Thyroid gland (tissue), 4 donors: ENCODE data around the gene EVA1C. TPM values are rescaled to one million over a fixed set of nuclear protein-coding genes. Genes with fewer than 3 reads are reported as not detected.
"Not testable (repeated sequence)": the region's sequence is repeated elsewhere in the genome, so short reads cannot be mapped to it uniquely, and the experiment has no call there.

Experiments used
- DNase-seq, 2 donors: peaks; one replicate each; pipeline ENCODE4 v3.0.0-alpha.2; 2019
- H3K27ac ChIP-seq, 3 donors: fragments of 200-600 bp; sonication (generic); 1 replicate in 2 of 3; 2 replicates in 1 of 3; pipeline ENCODE4 v1.5.1; 2016 to 2019; ENCODE audit warnings: mild to moderate bottlenecking in 1 of 3, moderate library complexity in 1 of 3
- H3K27me3 ChIP-seq: fragments of 200-600 bp; sonication (generic); one replicate; pipeline ENCODE4 v1.5.1; 2019
- H3K36me3 ChIP-seq, 2 donors: fragments of 200-600 bp; sonication (generic); one replicate each; pipeline ENCODE4 v1.5.1; 2016 to 2019
- H3K4me1 ChIP-seq, 2 donors: fragments of 200-600 bp; sonication (generic); one replicate each; pipeline ENCODE4 v1.5.1; 2017 to 2019
- H3K4me3 ChIP-seq, 3 donors: fragments of 200-600 bp; sonication (generic); replicated peaks in 1 of 3; 1 replicate in 2 of 3; 2 replicates in 1 of 3; pipeline ENCODE4 v1.5.1; 2016; ENCODE audit warnings: mild to moderate bottlenecking in 1 of 3
- H3K9me3 ChIP-seq: fragments of 200-600 bp; sonication (generic); one replicate; pipeline ENCODE4 v1.5.1; 2017
- POLR2A ChIP-seq, 2 donors: fragments of 450-650 bp; IDR thresholded peaks; one replicate each; pipeline ENCODE4 v1.6.1; 2017; ENCODE audit warnings: antibody characterized with exemption in 2 of 2, mild to moderate bottlenecking in 2 of 2, moderate library complexity in 1 of 2
- whole genome bisulfite sequencing, 2 donors: methylation state at CpG; one replicate each; pipeline ENCODE4 v1.1.5; 2017; 5-methylcytosine and 5-hydroxymethylcytosine counted together
- intact Hi-C: fragments of 100-400 bp; cut with DNase I; formaldehyde crosslinking; loops from one replicate; pipeline ENCODE4 v1.15.1; 2023
- total RNA-seq, 4 donors: library from RNA; depleted of rRNA; stranded (reverse); fragments of >200 nt; gene quantifications; one replicate each; pipeline ENCODE4 v1.2.3, GENCODE V29; 2016
- TF ChIP-seq, protein P1 (sequence below), 6 experiments: fragments of 200-600 bp in 3 of 6; fragments of 450-650 bp in 3 of 6; sonication (generic) in 3 of 6; IDR thresholded peaks; one replicate each; pipeline ENCODE4 v1.5.1; 2016 to 2019; ENCODE audit warnings: antibody characterized with exemption in 6 of 6, mild to moderate bottlenecking in 2 of 6, inconsistent platforms in 1 of 6, moderate library complexity in 1 of 6

Gene EVA1C
- total RNA-seq, 4 donors from 2014 or later, result 25.4 to 44.6 (median 35.2) TPM

DNA sequence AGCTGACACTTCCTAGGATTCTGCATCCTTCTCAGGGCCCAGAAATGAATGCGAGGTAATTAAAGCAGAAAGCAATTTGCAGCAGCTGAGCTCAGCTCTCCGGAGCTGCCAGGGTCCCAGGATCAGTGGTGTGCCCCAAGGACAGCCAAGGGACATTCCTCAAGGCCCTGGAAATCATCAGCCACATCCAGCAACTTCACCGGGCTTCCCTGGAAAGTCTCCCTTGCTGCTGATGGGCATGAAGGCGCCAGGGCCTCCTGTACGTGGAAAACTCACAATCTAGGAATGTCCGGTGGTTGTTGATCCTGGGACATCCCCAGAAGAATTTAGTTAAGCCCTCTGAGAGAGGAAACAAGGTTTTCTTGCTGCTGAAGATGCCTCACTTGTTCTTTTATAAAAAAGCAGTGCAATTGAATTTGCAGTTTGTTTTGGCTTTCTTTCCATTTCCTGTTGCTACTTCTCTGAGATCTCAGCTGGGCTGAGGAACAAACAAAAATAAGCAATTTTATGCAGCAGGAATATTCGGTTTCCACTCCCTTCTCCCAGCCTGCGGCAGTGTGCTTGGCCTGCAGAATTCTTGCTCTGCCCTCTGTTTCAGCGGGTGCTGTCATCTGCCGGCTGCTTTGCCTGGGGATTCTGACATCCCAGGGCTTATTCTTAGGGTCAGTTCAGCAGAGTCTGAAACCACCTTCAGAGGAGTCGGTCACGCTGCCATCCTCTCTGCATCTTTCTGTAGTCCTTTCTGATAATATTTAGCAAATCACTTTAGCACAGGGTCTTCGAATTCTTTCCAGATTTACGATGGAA is 86.9 kb downstream of the EVA1C start:
- WGBS, 2 donors, result 63 to 75% methylated on average over 13 to 14 of the region's 14 CpGs
- H3K4me1 ChIP-seq, result peaks cover 0 to 11% of the 10 kb centered on the region in 2 donors
- TF ChIP-seq POLR2A (IDR thresholded peaks at IDR 0.05), result no peak
- TF ChIP-seq, protein P1, sequence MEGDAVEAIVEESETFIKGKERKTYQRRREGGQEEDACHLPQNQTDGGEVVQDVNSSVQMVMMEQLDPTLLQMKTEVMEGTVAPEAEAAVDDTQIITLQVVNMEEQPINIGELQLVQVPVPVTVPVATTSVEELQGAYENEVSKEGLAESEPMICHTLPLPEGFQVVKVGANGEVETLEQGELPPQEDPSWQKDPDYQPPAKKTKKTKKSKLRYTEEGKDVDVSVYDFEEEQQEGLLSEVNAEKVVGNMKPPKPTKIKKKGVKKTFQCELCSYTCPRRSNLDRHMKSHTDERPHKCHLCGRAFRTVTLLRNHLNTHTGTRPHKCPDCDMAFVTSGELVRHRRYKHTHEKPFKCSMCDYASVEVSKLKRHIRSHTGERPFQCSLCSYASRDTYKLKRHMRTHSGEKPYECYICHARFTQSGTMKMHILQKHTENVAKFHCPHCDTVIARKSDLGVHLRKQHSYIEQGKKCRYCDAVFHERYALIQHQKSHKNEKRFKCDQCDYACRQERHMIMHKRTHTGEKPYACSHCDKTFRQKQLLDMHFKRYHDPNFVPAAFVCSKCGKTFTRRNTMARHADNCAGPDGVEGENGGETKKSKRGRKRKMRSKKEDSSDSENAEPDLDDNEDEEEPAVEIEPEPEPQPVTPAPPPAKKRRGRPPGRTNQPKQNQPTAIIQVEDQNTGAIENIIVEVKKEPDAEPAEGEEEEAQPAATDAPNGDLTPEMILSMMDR (IDR thresholded peaks at IDR 0.05), result no peak
- peak overlapping the region in 1 of 3 donors; percentile 1 for H3K27ac ChIP-seq
- no peak for DNase-seq
- no peak overlapping the region for H3K4me3 ChIP-seq
- intact Hi-C loops, result no loop called here
- peaks cover 12 to 17% of the 10 kb centered on the region in 2 donors for H3K36me3 ChIP-seq
- H3K27me3 ChIP-seq, result no peaks in the 10 kb centered on the region
- no peaks in the 10 kb centered on the region for H3K9me3 ChIP-seq

DNA sequence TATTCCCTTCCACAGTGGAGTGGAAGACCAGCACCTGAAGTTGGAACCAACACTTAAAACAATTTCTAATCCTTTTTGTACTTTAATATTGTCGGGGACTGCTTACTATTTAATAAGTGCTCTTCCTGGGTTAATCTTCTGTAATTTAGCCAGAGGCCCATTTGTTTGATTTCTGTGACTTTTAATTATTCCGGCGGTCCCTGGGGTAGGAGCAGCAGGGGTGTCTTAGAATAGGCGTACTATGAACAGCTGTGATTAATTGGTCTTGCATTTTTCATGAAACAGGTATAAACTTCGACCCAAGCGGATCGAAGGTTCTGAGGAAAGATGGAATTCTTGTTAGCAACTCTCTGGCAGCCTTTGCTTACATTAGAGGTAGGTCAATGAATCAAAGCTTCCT is 91.1 kb downstream of the EVA1C start:
- intact Hi-C loops, H3K27me3 ChIP-seq, H3K27ac ChIP-seq, H3K9me3 ChIP-seq, H3K4me3 ChIP-seq, DNase-seq: not testable (repeated sequence)
- peaks cover 19 to 35% of the 10 kb centered on the region in 2 donors for H3K36me3 ChIP-seq
- peaks cover 0 to 11% of the 10 kb centered on the region in 2 donors for H3K4me1 ChIP-seq
- 95% methylated on average over 7 of the region's 7 CpGs for WGBS, 2 donors

DNA sequence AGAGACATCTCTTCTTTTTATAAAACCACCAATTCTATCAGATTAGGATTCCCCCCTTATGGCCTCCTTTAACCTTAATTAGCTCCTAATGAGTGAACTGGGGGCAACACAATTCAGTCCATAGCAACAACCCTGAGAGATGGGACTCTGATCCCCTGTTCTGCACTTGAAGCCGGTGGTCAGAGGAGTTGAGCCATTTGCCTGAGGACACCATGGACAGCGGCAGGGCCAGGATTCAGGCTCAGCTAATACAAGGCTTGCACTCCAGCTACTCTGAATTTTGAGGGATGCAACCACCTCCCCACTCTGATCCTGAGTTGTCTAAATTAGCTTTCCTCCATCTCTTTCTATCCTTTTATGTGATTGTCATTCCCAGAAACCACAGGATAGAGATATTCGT is 93.3 kb downstream of the EVA1C start:
- H3K9me3 ChIP-seq, H3K27ac ChIP-seq, H3K27me3 ChIP-seq, H3K4me3 ChIP-seq, DNase-seq, intact Hi-C loops, H3K4me1 ChIP-seq: not testable (repeated sequence)
- 95 to 98% methylated on average over 3 of the region's 3 CpGs for WGBS, 2 donors
- peaks cover 19 to 35% of the 10 kb centered on the region in 2 donors for H3K36me3 ChIP-seq

DNA sequence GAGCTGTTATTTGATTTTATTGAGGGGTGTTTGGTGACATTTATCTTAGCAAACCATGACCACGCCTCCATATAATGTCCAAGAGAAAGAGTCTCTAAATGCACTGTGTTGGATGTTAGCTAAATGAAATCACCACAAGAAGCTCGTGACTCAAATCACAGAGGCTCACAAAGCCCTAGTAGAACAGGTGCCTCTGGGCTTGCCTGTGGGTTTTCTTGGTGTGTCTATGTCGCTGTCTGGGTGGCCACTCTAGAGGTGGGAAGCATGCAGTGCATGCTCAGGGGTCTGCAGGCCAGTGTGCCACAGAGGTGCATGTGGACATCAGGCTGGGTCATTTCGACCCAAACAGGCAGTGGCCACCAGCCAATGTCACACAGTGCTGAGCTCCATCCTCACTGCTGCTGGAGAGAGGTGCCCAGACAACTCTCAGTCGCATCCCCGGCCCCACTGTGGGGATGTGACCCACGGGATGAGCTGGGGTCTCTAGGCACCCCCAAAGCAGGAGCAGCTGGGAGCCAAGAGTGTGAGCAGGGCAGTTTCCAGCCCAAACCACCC is 94.0 kb downstream of the EVA1C start:
- H3K4me1 ChIP-seq, H3K27me3 ChIP-seq, H3K9me3 ChIP-seq, DNase-seq, H3K27ac ChIP-seq, H3K4me3 ChIP-seq, intact Hi-C loops: not testable (repeated sequence)
- peaks cover 19 to 35% of the 10 kb centered on the region in 2 donors for H3K36me3 ChIP-seq
- whole genome bisulfite sequencing, 2 donors, result 85 to 93% methylated on average over 6 to 7 of the region's 7 CpGs

DNA sequence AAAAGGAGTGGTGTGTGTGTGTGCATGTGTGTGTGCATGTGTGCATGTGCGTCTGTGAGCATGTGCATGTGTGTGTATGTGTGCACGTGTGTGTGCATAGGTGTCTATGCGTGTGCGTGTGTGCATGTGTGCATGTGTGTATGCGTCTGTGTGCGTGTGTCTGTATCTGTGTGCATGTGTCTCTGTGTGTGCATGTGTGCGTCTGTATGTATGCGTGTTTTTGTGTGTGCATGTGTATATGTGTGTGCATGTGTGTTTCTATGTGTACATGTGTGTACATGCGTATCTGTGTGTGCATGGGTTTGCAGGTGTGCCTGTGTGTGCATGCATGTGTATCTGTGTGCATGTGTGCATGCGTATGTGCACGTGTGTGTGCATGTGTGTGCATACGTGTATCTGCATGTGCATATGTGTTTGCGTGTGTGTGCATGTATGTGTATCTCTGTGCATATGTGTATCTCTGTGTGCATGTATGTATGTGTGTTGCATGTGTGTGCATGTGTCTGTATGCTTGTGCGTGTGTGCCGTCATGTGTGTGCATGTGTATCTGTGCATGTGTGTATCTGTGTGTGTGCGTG is 94.9 kb downstream of the EVA1C start:
- intact Hi-C loops, result no loop called here
- 90 to 96% methylated on average over 16 of the region's 16 CpGs for WGBS, 2 donors
- no peak overlapping the region for H3K4me3 ChIP-seq
- peaks cover 19 to 35% of the 10 kb centered on the region in 2 donors for H3K36me3 ChIP-seq
- no peak overlapping the region for H3K27ac ChIP-seq
- TF ChIP-seq, protein P1 (IDR thresholded peaks at IDR 0.05), result no peak
- no peak for TF ChIP-seq POLR2A (IDR thresholded peaks at IDR 0.05)
- H3K27me3 ChIP-seq, result no peaks in the 10 kb centered on the region
- H3K4me1 ChIP-seq, result no peaks in the 10 kb centered on the region
- DNase-seq, result no peak
- no peaks in the 10 kb centered on the region for H3K9me3 ChIP-seq

DNA sequence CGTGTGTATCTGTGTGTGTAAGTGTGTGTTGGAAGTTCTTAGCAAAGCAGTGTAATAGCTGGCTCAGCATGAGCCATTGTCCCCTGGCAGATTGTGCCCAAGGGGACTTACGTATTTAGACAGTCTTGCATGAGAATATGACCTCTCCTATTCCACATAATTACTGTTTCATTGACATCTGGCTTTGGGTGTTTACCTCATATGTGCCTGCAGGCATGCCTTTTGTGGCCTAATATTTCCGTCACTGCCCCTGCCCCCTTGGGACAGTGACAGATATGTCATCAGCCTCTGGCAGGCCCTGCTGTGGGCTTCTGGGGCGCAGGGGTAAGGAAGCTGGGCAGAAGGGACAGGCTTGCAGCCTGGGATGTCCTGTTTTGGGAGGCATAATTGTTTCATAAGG is 95.5 kb downstream of the EVA1C start:
- H3K27ac ChIP-seq, intact Hi-C loops, H3K4me1 ChIP-seq, H3K27me3 ChIP-seq, DNase-seq, H3K4me3 ChIP-seq, H3K9me3 ChIP-seq: not testable (repeated sequence)
- peaks cover 14 to 31% of the 10 kb centered on the region in 2 donors for H3K36me3 ChIP-seq
- WGBS, 2 donors, result 73 to 81% methylated on average over 4 of the region's 4 CpGs

DNA sequence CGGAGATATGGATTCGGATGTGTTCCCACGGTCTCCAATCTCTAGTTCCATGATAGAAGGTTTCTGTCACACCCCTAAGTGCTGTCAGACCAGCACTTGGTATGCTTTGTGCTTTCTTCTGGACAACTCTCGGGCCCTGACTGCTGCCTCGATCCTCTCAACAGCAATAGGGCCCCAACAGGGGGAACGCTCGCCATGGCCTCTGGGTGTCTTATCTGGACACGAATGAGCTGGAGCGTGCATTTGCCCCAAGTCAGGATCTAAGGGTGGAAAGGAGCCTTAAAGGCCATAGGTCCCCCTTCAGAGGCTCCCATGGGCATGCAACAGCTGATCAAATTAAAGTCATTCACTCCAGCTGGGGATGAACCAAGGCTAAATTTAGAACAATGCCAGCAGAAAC is 96.1 kb downstream of the EVA1C start:
- intact Hi-C loops, result no loop called here
- H3K9me3 ChIP-seq, result no peaks in the 10 kb centered on the region
- peaks cover 13 to 26% of the 10 kb centered on the region in 2 donors for H3K36me3 ChIP-seq
- H3K4me1 ChIP-seq, result no peaks in the 10 kb centered on the region
- no peak overlapping the region for H3K27ac ChIP-seq
- no peak for TF ChIP-seq POLR2A (IDR thresholded peaks at IDR 0.05)
- TF ChIP-seq, protein P1 (IDR thresholded peaks at IDR 0.05), result no peak
- DNase-seq, result no peak
- 97 to 98% methylated on average over 8 to 9 of the region's 9 CpGs for WGBS, 2 donors
- H3K27me3 ChIP-seq, result no peaks in the 10 kb centered on the region
- H3K4me3 ChIP-seq, result no peak overlapping the region

DNA sequence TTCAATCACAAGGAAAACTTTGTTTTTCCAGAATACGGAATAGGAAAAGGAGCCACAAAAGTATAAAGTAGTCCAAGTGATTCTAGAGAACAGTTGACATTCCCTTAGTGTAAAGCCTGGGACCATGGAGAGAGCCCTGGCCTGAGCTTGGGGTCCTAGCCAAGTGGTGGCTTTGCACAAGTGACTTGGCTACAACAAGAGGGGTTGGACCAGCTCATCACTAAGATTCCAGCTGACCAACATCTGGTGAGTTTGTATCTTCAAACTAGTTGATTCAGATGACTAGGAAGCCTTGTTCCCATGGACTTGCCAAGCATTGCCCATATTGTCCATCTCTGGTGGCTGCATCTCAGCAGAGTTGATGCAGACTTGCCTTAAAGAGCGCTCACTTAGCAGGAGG is 96.5 kb downstream of the EVA1C start:
- 95 to 98% methylated on average over 2 of the region's 2 CpGs for whole genome bisulfite sequencing, 2 donors
- H3K9me3 ChIP-seq, intact Hi-C loops, DNase-seq, H3K27ac ChIP-seq, H3K4me1 ChIP-seq, H3K4me3 ChIP-seq, H3K27me3 ChIP-seq: not testable (repeated sequence)
- H3K36me3 ChIP-seq, result peaks cover 11 to 23% of the 10 kb centered on the region in 2 donors
